Nephron progenitor cell (in vitro differentiated cells): ENCODE measurements around the gene FNDC11.

ENCODE experiments used
- DNase-seq: peaks from one replicate; pipeline ENCODE4 v3.0.0; 2021
- H3K27ac Mint-ChIP-seq: 2 replicates; pipeline ENCODE4 v1.8.0; 2021; ENCODE audit warnings: mild to moderate bottlenecking, moderate library complexity, mixed read lengths
- H3K27me3 Mint-ChIP-seq: 2 replicates; pipeline ENCODE4 v1.8.0; 2021; ENCODE audit warnings: mild to moderate bottlenecking, low read depth, mixed read lengths; ENCODE audit not compliant: poor library complexity
- H3K36me3 Mint-ChIP-seq: 2 replicates; pipeline ENCODE4 v1.8.0; 2021; ENCODE audit warnings: low read depth, mixed read lengths
- H3K4me1 Mint-ChIP-seq: 2 replicates; pipeline ENCODE4 v1.8.0; 2021; ENCODE audit warnings: mixed read lengths
- H3K4me3 Mint-ChIP-seq: 2 replicates; pipeline ENCODE4 v1.8.0; 2021; ENCODE audit warnings: mild to moderate bottlenecking, moderate library complexity, mixed read lengths
- H3K9me3 Mint-ChIP-seq: 2 replicates; pipeline ENCODE4 v1.8.0; 2021; ENCODE audit warnings: mild to moderate bottlenecking, moderate library complexity, mixed read lengths
- CTCF ChIP-seq: fragments of 200-600 bp; sonication (generic); IDR thresholded peaks from 2 replicates; pipeline ENCODE4 v1.5.0; 2021; ENCODE audit warnings: antibody characterized with exemption

FNDC11 gene

GRCh38 chr20:63590218-63591146 is 36.5 kb downstream of the FNDC11 start:
- H3K27me3 Mint-ChIP-seq: no peaks in the 10 kb centered on the region
- H3K4me3 Mint-ChIP-seq: no peak overlapping the region
- peaks cover 16% of the 10 kb centered on the region for H3K4me1 Mint-ChIP-seq
- peak overlapping the region; percentile 32 for H3K27ac Mint-ChIP-seq
- H3K9me3 Mint-ChIP-seq: no peaks in the 10 kb centered on the region
- DNase-seq: no peak
- TF ChIP-seq CTCF: no peak
- H3K36me3 Mint-ChIP-seq: peaks cover 23% of the 10 kb centered on the region

- no peak for DNase-seq
- Mint-ChIP-seq H3K4me3 (no peak overlapping the region), H3K27me3 (no peaks in the 10 kb centered on the region), H3K36me3 (peaks cover 23% of the 10 kb centered on the region), H3K27ac (peak overlapping the region; percentile 32), H3K9me3 (no peaks in the 10 kb centered on the region), H3K4me1 (peaks cover 16% of the 10 kb centered on the region)
- TF ChIP-seq CTCF: no peak
Measured at GRCh38 chr20:63591147-63591533, 37.2 kb downstream of the FNDC11 start.

- peaks cover 16% of the 10 kb centered on the region for H3K4me1 Mint-ChIP-seq
- no peak overlapping the region for H3K4me3 Mint-ChIP-seq
- H3K27me3 Mint-ChIP-seq: no peaks in the 10 kb centered on the region
- no peak for TF ChIP-seq CTCF
- peaks cover 23% of the 10 kb centered on the region for H3K36me3 Mint-ChIP-seq
- no peaks in the 10 kb centered on the region for H3K9me3 Mint-ChIP-seq
- DNase-seq: no peak
- H3K27ac Mint-ChIP-seq: peak overlapping the region; percentile 59
Measured at GRCh38 chr20:63591786-63592355, 37.9 kb downstream of the FNDC11 start.

GRCh38 chr20:63592661-63593060 is 38.7 kb downstream of the FNDC11 start:
- TF ChIP-seq CTCF: no peak

GRCh38 chr20:63594043-63594561 is 40.1 kb downstream of the FNDC11 start:
- no peak for TF ChIP-seq CTCF
- H3K27me3 Mint-ChIP-seq: no peaks in the 10 kb centered on the region
- no peak overlapping the region for H3K4me3 Mint-ChIP-seq
- no peak for DNase-seq
- H3K27ac Mint-ChIP-seq: no peak overlapping the region
- H3K9me3 Mint-ChIP-seq: no peaks in the 10 kb centered on the region
- no peaks in the 10 kb centered on the region for H3K4me1 Mint-ChIP-seq
- peaks cover 19% of the 10 kb centered on the region for H3K36me3 Mint-ChIP-seq

More at GRCh38 chr20:63592661-63593060, 38.7 kb downstream of the FNDC11 start:
- no peak overlapping the region for H3K4me3 Mint-ChIP-seq
- peaks cover 17% of the 10 kb centered on the region for H3K36me3 Mint-ChIP-seq
- no peak for DNase-seq
- H3K4me1 Mint-ChIP-seq: peaks cover 8% of the 10 kb centered on the region
- H3K9me3 Mint-ChIP-seq: no peaks in the 10 kb centered on the region
- no peaks in the 10 kb centered on the region for H3K27me3 Mint-ChIP-seq
- H3K27ac Mint-ChIP-seq: no peak overlapping the region
